ENCODE data around the gene CA7.

The CA7 gene

GRCh38 chr16:66899310-66899944, 55.2 kb downstream of the CA7 start:
- DNase-seq: no peak

GRCh38 chr16:66899945-66900710, 55.9 kb downstream of the CA7 start:
- DNase-seq: no peak

GRCh38 chr16:66900721-66901441, 56.7 kb downstream of the CA7 start:
- DNase-seq: no peak

- no peak for DNase-seq
Measured at GRCh38 chr16:66901626-66902025, 57.4 kb downstream of the CA7 start.

- DNase-seq: no peak
Measured at GRCh38 chr16:66902648-66903543, 58.7 kb downstream of the CA7 start.
